Thyroid gland (tissue), 4 donors: ENCODE data around the gene CEP350.
"Not testable (repeated sequence)": the region's sequence is repeated elsewhere in the genome, so short reads cannot be mapped to it uniquely, and the experiment has no call there.

Source experiments
- CTCF ChIP-seq, 6 experiments: fragments of 200-600 bp in 3 of 6; fragments of 450-650 bp in 3 of 6; sonication (generic) in 3 of 6; IDR thresholded peaks; one replicate each; pipeline ENCODE4 v1.5.1; 2016 to 2019; ENCODE audit warnings: antibody characterized with exemption in 6 of 6, mild to moderate bottlenecking in 2 of 6, inconsistent platforms in 1 of 6, moderate library complexity in 1 of 6
- POLR2A ChIP-seq, 2 donors: fragments of 450-650 bp; IDR thresholded peaks; one replicate each; pipeline ENCODE4 v1.6.1; 2017; ENCODE audit warnings: antibody characterized with exemption in 2 of 2, mild to moderate bottlenecking in 2 of 2, moderate library complexity in 1 of 2

GRCh38 chr1:180006762-180007161 is 52.2 kb downstream of the CEP350 start:
- not testable (repeated sequence) for TF ChIP-seq CTCF, POLR2A (IDR thresholded peaks at IDR 0.05)
